GM21528 (cell line): ENCODE measurements around the gene SMIM45.

Experiments used
- ATAC-seq: cut with Tn5 transposase; IDR thresholded peaks from one replicate; pipeline ENCODE4 v1.9.1; 2021; ENCODE audit warnings: mild to moderate bottlenecking, moderate library complexity; ENCODE audit not compliant: unreplicated experiment, low FRiP score

Gene SMIM45

GRCh38 chr22:41995211-41995610 is 43.3 kb downstream of the SMIM45 start:
- ATAC-seq = no peak

- ATAC-seq = no peak
These were observed 44.9 kb downstream of the SMIM45 start for GRCh38 chr22:41996826-41997225.

- ATAC-seq = no peak
These were observed 46.7 kb downstream of the SMIM45 start, which contains the start of gene WBP2NL for GRCh38 chr22:41998361-41999261. Gene WBP2NL (plus strand): TSS chr22:41998788. CDS start chr22:41998819, 31 bp downstream.

GRCh38 chr22:42000466-42000865 is 48.5 kb downstream of the SMIM45 start:
- no peak for ATAC-seq

GRCh38 chr22:42001121-42001520 is 49.2 kb downstream of the SMIM45 start:
- ATAC-seq = no peak

- no peak for ATAC-seq
These were observed 49.8 kb downstream of the SMIM45 start for GRCh38 chr22:42001706-42002105.

- ATAC-seq = no peak
These were observed 56.0 kb downstream of the SMIM45 start for GRCh38 chr22:42007922-42008321.
